Measurements from ENCODE around the gene P4HA3. TPM values are rescaled to one million over a fixed set of nuclear protein-coding genes. Genes with fewer than 3 reads are reported as not detected.

P4HA3 gene
- total RNA-seq, 1 experiment from 2014 or later: 0.91 TPM

- no peak overlapping the region for H3K4me2 ChIP-seq (ENCODE audit: low read length)
- CTCF ChIA-PET: no interaction called here
- intact Hi-C loops (cut with micrococcal nuclease): no loop called here
Measured at GRCh38 chr11:74306435-74307175, 4.8 kb downstream of the P4HA3 start.

More at GRCh38 chr11:74306435-74307175, 4.8 kb downstream of the P4HA3 start:
- Histone ChIP-seq H3K4me1 (ENCODE audit: control insufficient read depth in 1 of 2, insufficient read depth in 2 of 2, low read length in 2 of 2) (peaks cover 0 to 7% of the 10 kb centered on the region in 2 experiments; a peak in 1 of 4 replicates), H2AFZ (ENCODE audit: low read depth, low read length, poor library complexity, severe bottlenecking) (no peak overlapping the region), H3K9me3 (ENCODE audit: control insufficient read depth in 1 of 2, insufficient read depth in 1 of 2, low read depth in 1 of 2, low read length in 2 of 2) (no peaks in the 10 kb centered on the region), H3K4me3 (replicated peaks in 1 of 2; ENCODE audit: low read depth in 1 of 2, low read length in 2 of 2) (no peak overlapping the region), H4K20me1 (ENCODE audit: insufficient read depth) (no peaks in the 10 kb centered on the region), H3K27me3 (ENCODE audit: insufficient read depth, low read length) (no peaks in the 10 kb centered on the region), H3K36me3 (ENCODE audit: control insufficient read depth in 1 of 2, insufficient read depth in 2 of 2, low read length in 2 of 2) (no peaks in the 10 kb centered on the region), H3K9me2 (ENCODE audit: insufficient read depth) (no peaks in the 10 kb centered on the region), H3K27ac (ENCODE audit: low read depth, low read length) (no peak overlapping the region), H3K79me2 (ENCODE audit: insufficient read depth, low read length) (no peaks in the 10 kb centered on the region), H3K9ac (ENCODE audit: low read length) (no peak overlapping the region)
- ATAC-seq: no peak
- no peak for DNase-seq (ENCODE audit: low read depth, low spot score)
- BruUV-seq (replicated peaks): no TSS peak
- ChIA-PET POLR2A (no interaction called here), RAD21 (ENCODE audit: low non-redundant PET in 1 of 2, low total read pairs in 2 of 2, uncharacterized antibody in 2 of 2, unreplicated experiment in 2 of 2) (no interaction called here)
- TF ChIP-seq POLR2AphosphoS5 (IDR thresholded peaks at IDR 0.05; ENCODE audit: low read depth, low read length) (no peak), ATF3 (IDR thresholded peaks at IDR 0.05) (no peak), YY1 (IDR thresholded peaks at IDR 0.05; ENCODE audit: extremely low read depth, insufficient replicate concordance, low read depth, low read length) (no peak), ZBTB33 (IDR thresholded peaks at IDR 0.05; ENCODE audit: extremely low read depth, insufficient replicate concordance, low read length) (no peak), MAX (IDR thresholded peaks at IDR 0.05) (no peak), ELF1 (IDR thresholded peaks at IDR 0.05; ENCODE audit: borderline replicate concordance, low read depth) (no peak), EZH2 (IDR thresholded peaks at IDR 0.05) (no peak), POLR2A (IDR thresholded peaks at IDR 0.05; ENCODE audit: borderline replicate concordance, extremely low read depth, insufficient read depth, insufficient read length) (no peak), EGR1 (IDR thresholded peaks at IDR 0.05; ENCODE audit: low read depth) (no peak), JUND (IDR thresholded peaks at IDR 0.05) (no peak), SP1 (IDR thresholded peaks at IDR 0.05; ENCODE audit: low read depth) (no peak), EZH2phosphoT487 (IDR thresholded peaks at IDR 0.05; ENCODE audit: borderline replicate concordance) (no peak), SIN3A (IDR thresholded peaks at IDR 0.05; ENCODE audit: low read depth) (no peak)
